Measurements from ENCODE around the gene CMTR1.

The CMTR1 gene

DNA sequence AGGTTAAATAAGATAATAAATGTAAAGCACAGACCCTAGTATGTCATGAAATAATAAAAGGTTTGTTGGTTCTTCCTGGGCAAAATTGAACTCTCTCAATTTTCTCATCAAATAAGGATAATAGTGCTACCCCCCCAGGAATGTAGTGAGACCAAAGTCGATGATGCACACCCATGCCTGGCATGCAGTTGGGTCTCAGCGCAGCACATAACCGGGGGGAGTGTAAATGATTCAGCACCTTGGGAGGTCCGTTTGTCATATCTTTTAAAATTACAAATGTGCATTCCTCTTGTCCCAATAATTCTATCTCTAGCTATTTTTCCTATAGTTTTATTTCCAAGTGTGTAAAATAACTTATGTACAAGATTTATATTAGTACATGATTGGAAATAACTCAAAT lies 98.0 kb downstream of the CMTR1 start:
- Mint-ChIP-seq H3K9me3 (no peaks in the 10 kb centered on the region), H3K4me1 (peaks cover 40% of the 10 kb centered on the region), H3K36me3 (peaks cover 17% of the 10 kb centered on the region), H3K4me3 (no peak overlapping the region), H3K27ac (peak overlapping the region; percentile 65)
- ATAC-seq (no peak), DNase-seq (ENCODE audit: low spot score in 2 of 2) (no peak)
